Psoas muscle (tissue), 8 donors: ENCODE measurements around the gene DIRAS1. TPM values are rescaled to one million over a fixed set of nuclear protein-coding genes. Genes with fewer than 3 reads are reported as not detected.
"Not testable (repeated sequence)": the region's sequence is repeated elsewhere in the genome, so short reads cannot be mapped to it uniquely, and the experiment has no call there.

ENCODE experiments used
- ATAC-seq, 4 donors: fragments of 200-7000 bp; cut with Tn5 transposase; one replicate each; pipeline ENCODE4 v1.9.1; 2020; ENCODE audit warnings: moderate library complexity in 3 of 4, mild to moderate bottlenecking in 2 of 4
- DNase-seq, 2 donors: peaks; one replicate each; pipeline ENCODE4 v3.0.0-alpha.2; 2020
- H3K27ac ChIP-seq: fragments of 200-600 bp; one replicate; pipeline ENCODE4 v1.8.0; 2022
- H3K27me3 ChIP-seq, 3 donors: fragments of 200-600 bp in 1 of 3; one replicate each; pipeline versions ENCODE4 v1.6.1 to v1.8.0; 2013 to 2022; ENCODE audit warnings: low read length in 2 of 3, mild to moderate bottlenecking in 2 of 3, moderate library complexity in 1 of 3; ENCODE audit not compliant: insufficient read depth in 3 of 3
- H3K36me3 ChIP-seq, 2 donors: fragments of 200-600 bp in 1 of 2; one replicate each; pipeline versions ENCODE4 v1.6.1 to v1.8.0; 2013 to 2022; ENCODE audit warnings: low read depth in 1 of 2, mild to moderate bottlenecking in 1 of 2, moderate library complexity in 1 of 2; ENCODE audit not compliant: insufficient read depth in 1 of 2
- H3K4me1 ChIP-seq: fragments of 200-600 bp; one replicate; pipeline ENCODE4 v1.8.0; 2022
- H3K4me3 ChIP-seq: fragments of 200-600 bp; one replicate; pipeline ENCODE4 v1.8.0; 2022; ENCODE audit warnings: mild to moderate bottlenecking
- H3K9me3 ChIP-seq: fragments of 200-600 bp; one replicate; pipeline ENCODE4 v1.8.0; 2022
- CTCF ChIP-seq: fragments of 200-600 bp; IDR thresholded peaks from one replicate; pipeline ENCODE4 v1.8.0; 2022; ENCODE audit warnings: antibody characterized with exemption
- WGBS, 3 donors: extraction: QIAGEN DNeasy Blood & Tissue Kit; methylation state at CpG; one replicate each; pipeline versions ENCODE4 v1.1.6 to v1.1.7; 2013; 5-methylcytosine and 5-hydroxymethylcytosine counted together
- intact Hi-C, 2 donors: fragments of 100-400 bp; cut with DNase I; formaldehyde crosslinking; loops; one replicate each; pipeline versions ENCODE4 v1.11.0 to v1.14.2; 2022
- polyA plus RNA-seq, 3 donors: library from polyadenylated mRNA; stranded (reverse); fragments of 200-250 nt; gene quantifications; one replicate each; pipeline ENCODE4 v1.2.3, GENCODE V29; 2013
- total RNA-seq, 4 donors: library from RNA; stranded (reverse); fragmentation: NEBNext Ultra II Directional in 2 of 4; extraction: Animal tissue kit (Norgen Biotek cat#: 25700) in 2 of 4; gene quantifications; one replicate each; pipeline versions ENCODE4 v1.2.1 to v1.2.4, GENCODE V29; 2021 to 2023
- donor health status: healthy with polysubstance abuse.
- donor health status: DM: no; HTN: no; CAD: no; lungs with moderate emphysema.
- donor health status: Bipolar disorder and iron deficiency.
- donor health status: healthy.
- donor health status: DM: yes; HTN: yes; CAD: no.
- donor health status: DM: no; HTN: no; CAD: no.
- donor health status: DM: no; HTN: no; CAD: no.
- donor health status: DM: yes; HTN: yes; CAD: no.

DIRAS1 gene
- total and polyA plus RNA-seq, 7 donors, result 0.13 to 29.9 (median 1.8) TPM

DNA sequence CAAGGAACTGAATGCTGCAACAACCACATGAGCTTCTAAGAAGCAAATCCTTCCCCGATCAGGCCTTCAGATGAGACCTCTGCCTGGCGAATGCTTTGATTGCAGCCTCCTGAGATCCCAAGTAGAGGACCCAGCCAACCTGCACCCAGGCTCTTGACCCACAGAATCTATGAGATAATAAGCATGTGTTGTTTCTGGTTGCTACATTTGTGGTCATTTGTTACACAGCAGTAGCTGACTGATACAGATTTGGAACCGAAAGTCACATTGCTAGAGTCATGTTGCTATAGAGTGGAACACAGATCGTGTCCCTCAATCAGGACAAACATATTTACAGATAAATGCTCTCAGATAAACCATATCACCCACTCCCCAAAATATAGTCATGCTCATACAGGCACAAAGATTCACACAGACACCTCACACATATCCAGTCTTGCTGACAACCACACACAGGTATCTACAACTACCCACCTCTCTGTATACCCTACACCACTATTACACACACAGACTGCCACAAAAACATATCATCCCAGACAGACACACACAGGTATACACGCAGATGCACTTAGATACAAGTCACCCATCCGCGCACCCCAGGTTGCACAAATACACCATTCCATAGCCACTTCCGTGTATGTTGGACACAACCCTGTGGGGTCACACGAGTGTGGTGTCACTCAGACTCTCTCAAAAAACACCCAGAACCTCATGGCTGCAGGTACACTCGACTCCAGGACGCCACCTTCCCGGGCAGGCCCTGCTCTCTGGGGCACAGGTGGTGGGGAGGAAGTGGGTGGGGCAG is 5.5 kb downstream of the DIRAS1 start:
- H3K9me3 ChIP-seq, result peaks cover 5% of the 10 kb centered on the region
- peaks cover 0 to 39% (median 17%) of the 10 kb centered on the region in 3 donors for H3K27me3 ChIP-seq
- ATAC-seq, result no peak
- no peaks in the 10 kb centered on the region for H3K36me3 ChIP-seq
- TF ChIP-seq CTCF, result no peak
- 91 to 96% (median 91%) methylated on average over 12 of the region's 12 CpGs for WGBS, 3 donors
- H3K4me1 ChIP-seq, result no peaks in the 10 kb centered on the region
- no peak overlapping the region for H3K27ac ChIP-seq
- no peak for DNase-seq
- no peak overlapping the region for H3K4me3 ChIP-seq
- intact Hi-C loops, result no loop called here

GRCh38 chr19:2714531-2715269 is 6.5 kb downstream of the DIRAS1 start:
- Histone ChIP-seq H3K27me3 (peaks cover 0 to 29% (median 16%) of the 10 kb centered on the region in 3 donors), H3K36me3 (no peaks in the 10 kb centered on the region), H3K4me3 (no peak overlapping the region), H3K4me1 (no peaks in the 10 kb centered on the region), H3K9me3 (peaks cover 5% of the 10 kb centered on the region), H3K27ac (no peak overlapping the region)
- DNase-seq (no peak), ATAC-seq (no peak)
- no peak for TF ChIP-seq CTCF
- WGBS, 3 donors, result 80 to 86% (median 85%) methylated on average over 16 of the region's 16 CpGs
- intact Hi-C loops, result no loop called here

GRCh38 chr19:2714102-2714501 is 7.1 kb downstream of the DIRAS1 start:
- peaks cover 0 to 23% (median 16%) of the 10 kb centered on the region in 3 donors for H3K27me3 ChIP-seq
- H3K9me3 ChIP-seq, intact Hi-C loops, ATAC-seq, H3K36me3 ChIP-seq, H3K4me1 ChIP-seq, H3K27ac ChIP-seq, DNase-seq, H3K4me3 ChIP-seq: not testable (repeated sequence)
- WGBS, 3 donors, result 48 to 89% (median 71%) methylated on average over 1 of the region's 1 CpG

- not testable (repeated sequence) for ATAC-seq
- WGBS, 3 donors, result 89 to 97% (median 93%) methylated on average over 3 of the region's 3 CpGs
These were observed 8.0 kb downstream of the DIRAS1 start for GRCh38 chr19:2713170-2713569.

DNA sequence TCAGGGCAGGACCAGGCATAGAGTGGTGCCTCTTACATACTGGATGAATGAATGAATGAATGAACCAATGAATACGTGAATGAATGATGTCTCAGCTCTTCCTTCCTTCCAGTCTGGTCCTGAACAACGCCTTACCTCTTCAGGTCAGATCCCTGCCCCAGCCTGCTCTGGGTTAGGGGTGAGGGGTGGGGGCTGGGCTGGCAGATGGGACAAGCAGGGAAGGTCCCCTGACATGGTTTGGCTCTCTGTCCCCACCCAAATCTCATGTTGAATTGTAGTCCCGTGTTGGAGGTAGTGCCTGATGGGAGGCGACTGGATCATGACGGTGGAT is 9.3 kb downstream of the DIRAS1 start:
- TF ChIP-seq CTCF, result no peak
- intact Hi-C loops, result no loop called here
- no peak for DNase-seq

More at GRCh38 chr19:2713170-2713569, 8.0 kb downstream of the DIRAS1 start:
- peaks cover 0 to 16% (median 14%) of the 10 kb centered on the region in 3 donors for H3K27me3 ChIP-seq
- DNase-seq, H3K36me3 ChIP-seq, intact Hi-C loops, H3K4me1 ChIP-seq, H3K9me3 ChIP-seq, H3K4me3 ChIP-seq, H3K27ac ChIP-seq: not testable (repeated sequence)

More for the DNA sequence above, 9.3 kb downstream of the DIRAS1 start:
- no peak overlapping the region for H3K4me3 ChIP-seq
- H3K4me1 ChIP-seq, result no peaks in the 10 kb centered on the region
- WGBS, 3 donors, result 55 to 63% (median 59%) methylated on average over 5 of the region's 5 CpGs
- peaks cover 5% of the 10 kb centered on the region for H3K9me3 ChIP-seq
- peaks cover 0 to 13% (median 9%) of the 10 kb centered on the region in 3 donors for H3K27me3 ChIP-seq
- no peaks in the 10 kb centered on the region for H3K36me3 ChIP-seq
- no peak overlapping the region for H3K27ac ChIP-seq
- no peak for ATAC-seq
